Measurements from ENCODE around the gene HOXB5.
A peak's percentile ranks its signal among the peaks of the same experiment; 100 is the strongest.

HOXB5 gene

DNA sequence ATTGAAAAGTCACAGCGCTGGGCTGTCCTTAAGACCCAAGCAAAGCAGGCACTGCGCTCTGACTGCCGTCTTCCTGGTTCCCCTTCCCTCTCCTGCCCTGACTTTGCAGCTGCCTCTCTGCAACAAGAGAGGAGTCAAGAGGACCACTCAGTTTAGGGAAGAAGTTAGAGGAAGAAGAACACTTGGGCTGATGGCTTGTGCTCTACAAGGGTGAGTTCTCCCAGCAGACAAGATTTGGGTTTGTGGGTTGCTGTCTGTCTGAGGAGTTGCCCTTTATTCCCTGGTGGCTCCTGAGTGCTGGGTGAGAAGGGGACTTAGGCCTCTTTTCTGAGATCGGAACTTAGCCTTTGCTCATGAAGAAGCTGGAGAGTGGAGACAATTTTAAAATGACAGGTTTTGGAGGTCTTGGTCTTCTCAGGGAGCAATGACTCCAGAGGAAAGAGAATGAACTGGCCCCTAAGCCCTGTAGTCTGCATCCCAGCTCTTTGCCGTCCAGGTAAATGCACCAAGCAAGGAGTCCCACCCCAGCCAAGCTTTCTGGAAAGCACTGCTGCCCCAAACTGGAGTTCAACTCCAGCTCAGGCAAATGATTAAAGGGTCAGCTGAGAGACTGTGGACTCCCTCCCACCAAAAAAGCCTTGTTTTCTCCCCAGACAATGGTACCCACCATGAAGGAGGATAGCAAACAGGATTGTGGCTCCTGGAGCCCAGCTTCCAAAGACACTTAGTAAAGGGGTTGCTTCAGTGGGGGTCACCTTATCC, 35.3 kb upstream of the HOXB5 start:
- DNase-seq, result no peak

DNA sequence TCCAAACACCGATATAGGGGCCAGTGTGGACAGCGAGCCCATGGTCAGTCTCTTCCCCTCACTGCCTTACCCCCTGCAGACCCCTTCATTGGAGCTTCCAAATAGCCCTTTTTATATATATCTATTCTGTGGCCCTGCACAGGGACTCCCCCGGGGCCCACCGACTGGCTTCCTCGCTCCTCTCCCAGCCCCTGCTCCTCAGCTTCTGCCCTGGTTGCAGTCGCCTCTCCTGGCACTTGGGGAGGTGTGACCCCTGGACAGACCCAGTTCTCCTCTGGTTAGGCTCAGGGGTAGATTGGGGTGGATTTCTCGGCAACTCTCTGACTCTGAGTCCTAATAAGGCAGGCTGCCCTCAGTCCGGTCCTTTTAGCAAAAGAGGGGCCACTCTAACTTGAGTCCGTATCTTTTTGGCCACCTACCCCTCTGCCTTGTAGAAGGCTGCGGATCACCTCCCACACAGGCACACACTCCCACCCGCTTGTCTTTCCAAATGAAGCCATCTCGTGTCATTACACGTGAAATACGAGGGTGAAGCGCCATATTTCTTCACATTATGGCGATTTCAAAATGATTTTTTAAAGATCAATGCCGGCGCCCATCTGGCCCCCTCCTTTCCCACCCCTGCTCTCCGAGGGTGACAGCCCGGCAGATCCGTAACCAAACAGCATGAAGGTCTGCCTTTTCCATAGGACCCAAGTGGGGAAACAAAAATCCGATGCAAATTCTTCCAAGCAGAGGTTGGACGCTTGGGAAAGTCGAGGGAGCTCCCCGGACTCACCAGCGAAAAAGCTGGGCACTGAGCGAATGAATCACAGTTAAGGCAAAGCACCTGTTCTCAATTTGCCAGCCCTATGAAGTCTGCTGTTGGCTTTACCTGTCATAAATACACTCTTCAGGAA, 34.3 kb upstream of the HOXB5 start:
- no peak for DNase-seq

DNA sequence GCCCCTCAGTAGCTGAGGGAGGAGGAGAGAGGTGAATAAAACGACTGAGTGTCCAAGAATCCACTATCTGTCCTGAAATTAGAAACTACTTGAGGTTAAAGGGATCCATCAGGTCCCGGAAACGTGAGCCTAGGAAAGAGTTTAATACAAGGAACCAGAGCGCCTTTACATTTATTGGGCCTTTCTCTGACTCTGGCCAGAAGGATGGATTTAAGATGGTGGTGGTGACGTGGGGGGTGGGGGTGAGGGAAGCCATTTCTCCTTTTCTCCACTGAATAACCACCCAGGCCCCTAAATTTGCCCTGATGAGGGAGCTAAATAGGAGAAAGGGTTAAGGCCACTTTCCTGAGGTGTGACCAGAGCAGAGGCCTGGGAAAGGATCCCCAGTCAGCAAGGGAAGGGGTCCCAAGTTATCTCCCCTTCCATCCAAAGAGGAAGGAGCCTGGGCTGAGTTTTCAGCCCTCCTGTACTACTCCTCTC, 33.6 kb upstream of the HOXB5 start:
- DNase-seq, result no peak

DNA sequence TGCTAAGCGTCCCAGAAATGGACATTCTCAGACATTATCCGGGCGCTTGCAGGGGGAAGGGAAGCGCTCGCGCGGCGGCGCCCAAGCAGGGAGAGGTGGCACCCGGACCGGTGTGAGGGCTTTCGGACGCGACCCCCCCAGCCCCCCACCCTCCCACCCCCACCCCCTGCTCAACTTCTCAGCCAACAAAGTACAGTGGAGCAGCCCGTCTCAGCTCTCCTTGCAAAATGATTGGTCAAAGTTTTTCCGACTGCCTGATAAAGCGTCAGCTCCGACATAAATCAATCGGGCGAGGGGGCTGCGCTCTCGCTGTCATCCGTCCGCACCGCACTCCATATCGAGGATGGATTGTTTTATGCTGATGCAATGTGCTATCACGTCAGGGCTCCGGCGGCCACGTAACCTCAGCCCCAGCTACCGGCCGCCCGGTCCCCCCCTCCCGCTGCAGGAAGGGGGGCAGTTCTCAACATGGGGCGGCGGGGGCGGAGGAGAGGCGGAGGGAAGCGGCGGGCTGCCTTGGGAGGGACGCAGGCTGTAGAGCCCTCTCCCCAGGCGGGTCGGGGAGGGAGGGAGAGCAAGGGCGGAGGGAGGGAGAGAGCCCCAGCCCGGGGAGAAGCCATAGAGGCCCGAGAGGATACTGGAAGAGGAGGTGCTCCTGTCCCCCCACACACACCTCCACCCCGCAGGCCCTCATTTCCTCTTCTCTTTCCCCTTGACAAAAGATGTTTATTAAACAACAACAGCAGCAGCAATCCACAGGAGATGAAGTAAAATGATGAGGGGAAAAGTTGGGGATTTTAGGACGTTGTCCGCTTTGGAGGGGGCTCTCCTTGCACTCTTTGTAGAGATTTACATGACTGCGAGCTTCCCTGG, 32.9 kb upstream of the HOXB5 start, which contains the start of gene HOXB9:
TSS of gene HOXB9 (minus strand) at position 114 of the 873 bp plus-strand sequence. CDS start at position 25, 89 bp downstream.
- DNase-seq, result peak; percentile 65

DNA sequence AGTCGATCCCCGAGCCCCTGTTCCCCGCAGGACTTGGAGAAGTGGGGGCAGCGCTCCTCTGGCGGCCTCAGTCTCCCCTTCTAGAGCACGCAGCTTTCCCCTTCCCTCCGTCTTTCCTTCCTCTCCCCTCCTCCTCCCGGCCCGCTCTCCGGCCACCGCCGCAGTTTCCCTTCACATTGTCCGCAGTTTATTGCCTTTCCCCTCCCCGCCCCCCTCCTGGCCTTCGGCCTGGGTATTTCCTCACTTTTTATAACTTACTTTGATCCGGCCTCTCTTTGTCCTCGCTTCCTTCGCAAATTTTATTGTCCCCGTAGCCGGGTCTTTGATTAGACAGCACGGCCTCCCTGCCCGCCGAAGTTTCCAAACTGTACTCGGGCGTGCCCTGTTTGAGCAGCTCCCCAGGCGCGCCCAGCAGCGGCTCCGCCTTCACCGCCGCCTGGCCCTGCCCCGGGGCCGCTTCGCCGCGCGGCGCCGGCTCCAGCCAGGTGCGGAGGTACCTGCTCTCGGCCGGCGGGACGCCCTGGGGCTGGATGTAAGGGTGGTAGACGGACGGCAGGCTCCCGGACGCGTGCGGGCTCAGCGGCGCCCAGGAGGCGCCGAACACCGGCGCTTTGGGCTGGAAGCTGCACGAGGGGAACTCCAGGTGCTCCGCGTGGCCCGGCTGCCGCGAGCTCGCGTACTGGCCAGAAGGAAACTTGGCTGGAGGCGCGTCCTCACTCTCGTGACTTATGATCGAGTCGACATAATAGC, 32.1 kb upstream of the HOXB5 start:
- peak; percentile 55 for DNase-seq

DNA sequence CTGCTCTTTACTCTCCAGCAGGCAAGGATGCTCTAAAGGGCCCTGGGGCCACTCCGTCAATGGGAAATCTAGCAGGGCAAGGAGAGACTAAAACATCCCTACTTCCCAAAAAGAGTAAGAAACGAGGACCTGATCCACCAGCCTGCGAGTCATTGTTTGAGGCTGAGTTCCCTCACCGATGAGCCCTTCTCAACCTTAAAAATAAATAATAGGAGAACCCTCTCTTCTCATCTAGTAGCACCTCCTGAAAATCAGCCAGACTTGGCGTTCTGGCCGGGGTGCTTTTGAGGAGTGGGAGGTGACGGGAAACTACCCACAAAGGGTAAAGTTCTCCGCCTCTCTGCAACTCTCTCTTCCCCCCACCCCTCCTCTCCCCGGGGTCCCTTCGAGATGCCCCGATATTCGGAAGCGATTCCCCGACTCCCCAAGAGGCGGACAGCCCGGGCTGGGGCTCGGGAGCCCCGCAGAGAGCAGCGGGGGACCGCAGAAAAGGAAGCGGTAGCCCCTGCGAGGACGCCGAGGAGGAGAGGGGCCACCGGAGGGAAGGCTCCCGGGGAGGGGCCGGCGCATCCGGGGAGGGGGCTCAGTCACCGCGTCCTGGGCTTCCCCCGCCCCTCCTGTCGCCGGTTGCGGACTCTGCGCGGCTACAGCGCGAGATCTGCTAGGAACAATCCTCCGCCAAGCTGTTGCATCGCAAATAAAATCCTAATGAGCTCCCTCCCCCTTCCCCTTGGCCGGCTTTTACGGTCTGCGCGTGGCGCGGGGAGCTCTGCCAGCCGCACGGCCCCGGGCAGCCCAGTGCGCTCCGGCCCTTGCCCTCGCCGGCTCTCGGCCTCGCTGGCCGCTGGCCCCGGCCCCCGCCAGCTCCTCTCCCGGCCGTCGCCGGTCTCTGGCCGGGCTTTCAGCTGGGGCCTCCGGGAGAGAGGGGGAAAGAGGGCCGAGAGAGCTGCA, 31.2 kb upstream of the HOXB5 start:
- no peak for DNase-seq

GRCh38 chr17:48624118-48624517, 30.5 kb upstream of the HOXB5 start:
- DNase-seq, result no peak

DNA sequence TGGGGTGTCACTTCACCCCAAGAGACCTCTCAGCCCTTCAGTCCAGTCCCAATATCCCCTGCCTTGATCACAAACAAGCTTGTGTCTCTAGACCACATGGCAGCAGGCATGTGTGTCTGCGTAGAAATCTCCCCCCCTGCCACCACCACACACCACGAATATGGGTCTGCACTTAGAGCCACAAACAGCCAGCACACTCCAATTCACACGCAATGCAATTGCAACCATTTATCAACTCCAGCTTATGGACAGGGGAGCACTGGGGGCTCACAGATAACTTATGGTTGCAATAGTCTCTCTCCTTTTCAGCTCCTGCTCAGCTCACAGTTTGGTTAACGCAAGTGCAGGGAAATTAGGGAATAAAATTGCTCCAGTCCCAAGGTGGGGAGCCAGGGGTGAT, 30.0 kb upstream of the HOXB5 start:
- no peak for DNase-seq

GRCh38 chr17:48622857-48623256, 29.3 kb upstream of the HOXB5 start:
- no peak for DNase-seq

- DNase-seq, result no peak
Observed at GRCh38 chr17:48621410-48622392, 28.1 kb upstream of the HOXB5 start.

GRCh38 chr17:48620461-48621139, 27.0 kb upstream of the HOXB5 start:
- DNase-seq, result no peak

- DNase-seq, result no peak
Observed at GRCh38 chr17:48619826-48620449, 26.4 kb upstream of the HOXB5 start.

DNA sequence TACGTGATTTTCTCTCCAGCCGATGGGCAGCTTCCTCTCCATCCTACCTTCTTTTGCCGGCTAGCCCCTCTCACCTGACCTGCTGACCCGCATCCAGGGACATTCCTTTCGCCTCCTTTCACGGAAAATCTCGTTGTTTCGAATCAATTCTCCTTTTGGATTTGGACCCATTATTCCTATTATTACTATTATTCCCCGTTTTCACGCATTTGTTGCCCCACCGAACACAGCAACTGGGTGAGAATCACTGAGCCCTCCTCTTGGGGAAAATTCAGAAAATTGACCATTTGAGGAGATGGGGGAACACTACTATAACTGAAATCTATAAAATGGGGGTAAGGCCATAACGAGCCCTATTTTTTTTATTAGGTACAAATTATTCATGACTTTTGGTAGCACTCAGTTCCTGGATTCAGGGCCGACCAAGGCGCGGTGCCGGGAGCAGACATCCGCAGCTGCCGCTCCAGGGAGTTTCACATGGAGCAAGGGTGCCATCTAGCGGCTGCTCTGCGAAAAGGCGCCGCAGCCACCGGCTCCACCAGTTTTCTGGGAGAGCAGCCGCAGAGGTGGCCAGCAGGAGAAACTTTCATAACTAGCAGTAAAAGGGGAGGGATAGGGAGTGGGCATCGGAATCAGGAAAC, 24.8 kb upstream of the HOXB5 start:
- DNase-seq, result peak; percentile 92

GRCh38 chr17:48617471-48618255, 24.1 kb upstream of the HOXB5 start:
- no peak for DNase-seq

- no peak for DNase-seq
Observed at GRCh38 chr17:48616717-48617470, 23.3 kb upstream of the HOXB5 start.
